Thoracic aorta (tissue), 2 donors: ENCODE measurements around the gene COA6. TPM values are rescaled to one million over a fixed set of nuclear protein-coding genes. Genes with fewer than 3 reads are reported as not detected.

ENCODE experiments used
- ATAC-seq: fragments of 150-250 bp; one replicate; pipeline ENCODE4 v1.8.0; 2017; ENCODE audit warnings: low read depth; ENCODE audit not compliant: insufficient number of reproducible peaks, low FRiP score
- DNase-seq: peaks from one replicate; pipeline ENCODE4 v3.0.0-alpha.2; 2020; ENCODE audit warnings: low spot score
- H3K27ac ChIP-seq, 2 donors: fragments of 200-600 bp; sonication (generic); 1 replicate in 1 of 2; 2 replicates in 1 of 2; pipeline ENCODE4 v1.5.1; 2016; ENCODE audit warnings: mild to moderate bottlenecking in 2 of 2, moderate library complexity in 2 of 2
- H3K27me3 ChIP-seq: fragments of 200-600 bp; sonication (generic); replicated peaks from 2 replicates; pipeline ENCODE4 v1.6.0; 2016; ENCODE audit warnings: mild to moderate bottlenecking; ENCODE audit not compliant: insufficient read depth
- H3K36me3 ChIP-seq: fragments of 200-600 bp; sonication (generic); one replicate; pipeline ENCODE4 v1.5.1; 2016
- H3K4me1 ChIP-seq, 2 donors: fragments of 200-600 bp; sonication (generic); 1 replicate in 1 of 2; 2 replicates in 1 of 2; pipeline versions ENCODE4 v1.5.1 to v1.6.0; 2016; ENCODE audit warnings: low read depth in 2 of 2, mild to moderate bottlenecking in 1 of 2; ENCODE audit not compliant: control insufficient read depth in 1 of 2
- H3K4me3 ChIP-seq: fragments of 200-600 bp; sonication (generic); 2 replicates; pipeline ENCODE4 v1.5.1; 2016; ENCODE audit warnings: mild to moderate bottlenecking
- H3K9me3 ChIP-seq: fragments of 200-600 bp; sonication (generic); 2 replicates; pipeline ENCODE4 v1.5.1; 2016
- CTCF ChIP-seq: fragments of 200-600 bp; sonication (generic); IDR thresholded peaks from one replicate; pipeline ENCODE4 v1.5.1; 2019; ENCODE audit warnings: antibody characterized with exemption
- total RNA-seq, 2 donors: library from RNA; depleted of rRNA; stranded (reverse); fragments of >200 nt; gene quantifications; one replicate each; pipeline versions ENCODE4 v1.1.0 to v1.2.3, GENCODE V29; 2016

Gene COA6
- total RNA-seq, 2 donors from 2014 or later, result 3.4 TPM; not detected in 1

DNA sequence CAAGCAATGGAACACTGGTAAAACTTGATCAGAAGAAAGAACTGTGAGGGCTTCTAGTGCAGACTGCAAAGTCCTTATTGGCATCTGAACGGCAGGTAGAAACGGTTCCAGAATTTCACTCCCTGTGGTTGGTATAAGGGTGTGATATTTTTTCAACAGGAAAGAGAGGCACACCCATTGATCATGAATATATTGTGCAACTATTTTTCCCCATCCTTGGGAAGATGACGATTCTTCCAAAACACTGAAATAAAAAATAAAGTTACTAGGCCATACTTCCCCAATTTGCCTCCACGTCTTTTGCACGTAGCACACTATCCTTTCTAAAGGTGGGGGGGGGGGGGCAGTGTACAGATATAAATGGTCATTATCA, 56.2 kb downstream of the COA6 start:
- Histone ChIP-seq H3K9me3 (no peaks in the 10 kb centered on the region), H3K4me1 (no peaks in the 10 kb centered on the region), H3K4me3 (no peak overlapping the region), H3K36me3 (no peaks in the 10 kb centered on the region), H3K27ac (no peak overlapping the region), H3K27me3 (no peaks in the 10 kb centered on the region)
- DNase-seq, result no peak
- ATAC-seq, result no peak
- no peak for TF ChIP-seq CTCF

GRCh38 chr1:234430691-234431090, 57.4 kb downstream of the COA6 start:
- Histone ChIP-seq H3K4me1 (no peaks in the 10 kb centered on the region), H3K27me3 (no peaks in the 10 kb centered on the region), H3K36me3 (no peaks in the 10 kb centered on the region), H3K9me3 (no peaks in the 10 kb centered on the region), H3K27ac (no peak overlapping the region), H3K4me3 (no peak overlapping the region)
- no peak for TF ChIP-seq CTCF
- no peak for DNase-seq
- ATAC-seq, result no peak

GRCh38 chr1:234431255-234431654, 58.0 kb downstream of the COA6 start:
- no peak for TF ChIP-seq CTCF
- no peaks in the 10 kb centered on the region for H3K27me3 ChIP-seq
- H3K36me3 ChIP-seq, result no peaks in the 10 kb centered on the region
- H3K4me1 ChIP-seq, result no peaks in the 10 kb centered on the region
- no peak overlapping the region for H3K27ac ChIP-seq
- DNase-seq, result no peak
- no peaks in the 10 kb centered on the region for H3K9me3 ChIP-seq
- H3K4me3 ChIP-seq, result no peak overlapping the region
- no peak for ATAC-seq

DNA sequence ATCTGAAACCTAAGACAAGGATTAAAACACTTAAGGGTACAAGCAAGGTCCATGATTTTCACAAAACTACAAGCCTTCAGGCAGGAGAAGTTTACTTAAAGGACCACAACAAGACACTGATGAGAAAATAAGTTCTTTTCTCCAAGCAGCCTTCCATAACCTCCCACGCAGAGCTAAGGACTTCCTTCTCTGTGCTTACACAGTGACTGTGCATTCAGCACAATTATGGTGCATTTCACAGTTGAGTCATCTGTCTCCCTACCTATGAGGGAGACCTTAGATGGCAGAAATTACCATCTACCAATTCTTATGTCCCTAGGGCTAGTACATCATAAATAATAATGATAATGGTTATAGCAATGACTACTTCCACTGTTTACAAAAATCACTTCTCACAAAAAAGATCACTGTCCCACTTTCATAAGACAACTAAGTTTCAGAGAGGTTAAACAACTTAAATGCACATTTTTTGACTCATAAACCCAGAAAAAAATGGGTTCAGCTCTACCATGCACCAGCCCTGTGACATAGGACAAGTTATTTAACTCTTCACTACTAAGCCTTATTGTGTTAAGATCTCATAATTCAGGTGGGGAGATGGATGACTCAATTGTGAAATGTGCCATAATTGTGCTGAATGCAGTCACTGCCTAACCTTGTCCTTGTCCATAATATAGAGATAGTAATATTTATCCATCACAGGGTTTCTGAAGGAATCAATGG, 60.5 kb downstream of the COA6 start:
- DNase-seq, result no peak
- ATAC-seq, result no peak
- Histone ChIP-seq H3K27me3 (no peaks in the 10 kb centered on the region), H3K9me3 (no peaks in the 10 kb centered on the region), H3K27ac (no peak overlapping the region), H3K36me3 (no peaks in the 10 kb centered on the region), H3K4me3 (no peak overlapping the region), H3K4me1 (no peaks in the 10 kb centered on the region)
- no peak for TF ChIP-seq CTCF

Other genes starting within 250 kb of the COA6 start
- 10 to 100 TPM; 11.5 to 13.5 TPM for gene TARBP1, start 105.7 kb downstream of the COA6 start, total RNA-seq
- gene IRF2BP2, start 236.7 kb downstream of the COA6 start, total RNA-seq, result 100 to 1,000 TPM; 114 to 175 TPM